Progenitor cell of endocrine pancreas (in vitro differentiated cells): ENCODE data around the gene GIMAP6. TPM values are rescaled to one million over a fixed set of nuclear protein-coding genes. Genes with fewer than 3 reads are reported as not detected.
"Not testable (repeated sequence)": the region's sequence is repeated elsewhere in the genome, so short reads cannot be mapped to it uniquely, and the experiment has no call there.

Experiments used
- DNase-seq: peaks from one replicate; pipeline ENCODE4 v3.0.0; 2021; ENCODE audit warnings: low spot score; ENCODE audit not compliant: unreplicated experiment
- H3K27ac Mint-ChIP-seq: 2 replicates; pipeline ENCODE4 v1.8.0; 2021; ENCODE audit warnings: mild to moderate bottlenecking, moderate library complexity, mixed read lengths
- H3K27me3 Mint-ChIP-seq: 2 replicates; pipeline ENCODE4 v1.8.0; 2021; ENCODE audit warnings: mixed read lengths
- H3K36me3 Mint-ChIP-seq: 2 replicates; pipeline ENCODE4 v1.8.0; 2022; ENCODE audit warnings: mixed read lengths; ENCODE audit not compliant: insufficient read depth
- H3K4me1 Mint-ChIP-seq: 2 replicates; pipeline ENCODE4 v1.8.0; 2021; ENCODE audit warnings: low read depth, mixed read lengths
- H3K4me3 Mint-ChIP-seq: 2 replicates; pipeline ENCODE4 v1.8.0; 2021; ENCODE audit warnings: low read depth, mild to moderate bottlenecking, moderate library complexity, mixed read lengths
- H3K9me3 Mint-ChIP-seq: 2 replicates; pipeline ENCODE4 v1.8.0; 2021; ENCODE audit warnings: low read depth, mixed read lengths
- long read RNA-seq: library from polyadenylated mRNA; unstranded; transcript quantifications from one replicate; pipeline ENCODE4 v2.0.0, GENCODE V29; 2020
- total RNA-seq: library from RNA; stranded (reverse); gene quantifications from 2 replicates; pipeline ENCODE4 v1.2.1, GENCODE V29; 2021
- TF ChIP-seq, protein P1 (sequence below): fragments of 200-600 bp; sonication (generic); IDR thresholded peaks from one replicate; pipeline ENCODE4 v1.5.0; 2021; ENCODE audit warnings: antibody characterized with exemption, mild to moderate bottlenecking; ENCODE audit not compliant: unreplicated experiment

Gene GIMAP6
- total RNA-seq: not detected in 2 replicates
- long read RNA-seq: 0 reads

- Mint-ChIP-seq H3K36me3 (no peaks in the 10 kb centered on the region), H3K4me3 (no peak within 1 kb of the TSS), H3K4me1 (no peaks in the 10 kb centered on the region), H3K9me3 (peaks cover 9% of the 10 kb centered on the region), H3K27me3 (no peaks in the 10 kb centered on the region), H3K27ac (no peak within 1 kb of the TSS)
- DNase-seq: no peak
- TF ChIP-seq, protein P1, sequence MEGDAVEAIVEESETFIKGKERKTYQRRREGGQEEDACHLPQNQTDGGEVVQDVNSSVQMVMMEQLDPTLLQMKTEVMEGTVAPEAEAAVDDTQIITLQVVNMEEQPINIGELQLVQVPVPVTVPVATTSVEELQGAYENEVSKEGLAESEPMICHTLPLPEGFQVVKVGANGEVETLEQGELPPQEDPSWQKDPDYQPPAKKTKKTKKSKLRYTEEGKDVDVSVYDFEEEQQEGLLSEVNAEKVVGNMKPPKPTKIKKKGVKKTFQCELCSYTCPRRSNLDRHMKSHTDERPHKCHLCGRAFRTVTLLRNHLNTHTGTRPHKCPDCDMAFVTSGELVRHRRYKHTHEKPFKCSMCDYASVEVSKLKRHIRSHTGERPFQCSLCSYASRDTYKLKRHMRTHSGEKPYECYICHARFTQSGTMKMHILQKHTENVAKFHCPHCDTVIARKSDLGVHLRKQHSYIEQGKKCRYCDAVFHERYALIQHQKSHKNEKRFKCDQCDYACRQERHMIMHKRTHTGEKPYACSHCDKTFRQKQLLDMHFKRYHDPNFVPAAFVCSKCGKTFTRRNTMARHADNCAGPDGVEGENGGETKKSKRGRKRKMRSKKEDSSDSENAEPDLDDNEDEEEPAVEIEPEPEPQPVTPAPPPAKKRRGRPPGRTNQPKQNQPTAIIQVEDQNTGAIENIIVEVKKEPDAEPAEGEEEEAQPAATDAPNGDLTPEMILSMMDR: no peak
Measured at GRCh38 chr7:150631866-150632864, at the start of gene GIMAP6. Gene GIMAP6, minus strand, starts transcription at chr7:150632385. Its CDS starts 2,243 bp downstream, at chr7:150630142.

DNA sequence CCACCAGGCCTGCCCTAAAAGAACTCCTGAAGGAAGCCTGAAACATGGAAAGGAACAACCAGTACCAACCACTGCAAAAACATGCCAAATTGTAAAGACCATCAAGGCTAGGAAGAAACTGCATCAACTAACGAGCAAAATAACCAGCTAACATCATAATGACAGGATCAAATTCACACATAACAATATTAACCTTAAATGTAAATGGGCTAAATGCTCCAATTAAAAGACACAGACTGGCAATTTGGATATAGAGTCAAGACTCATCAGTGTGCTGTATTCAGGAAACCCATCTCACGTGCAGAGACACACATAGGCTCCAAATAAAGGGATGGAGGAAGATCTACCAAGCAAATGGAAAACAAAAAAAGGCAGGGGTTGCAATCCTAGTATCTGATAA lies 48.2 kb upstream of the GIMAP6 start:
- H3K27ac Mint-ChIP-seq, H3K36me3 Mint-ChIP-seq, H3K27me3 Mint-ChIP-seq, DNase-seq, H3K4me1 Mint-ChIP-seq, H3K4me3 Mint-ChIP-seq: not testable (repeated sequence)
- peaks cover 17% of the 10 kb centered on the region for H3K9me3 Mint-ChIP-seq

DNA sequence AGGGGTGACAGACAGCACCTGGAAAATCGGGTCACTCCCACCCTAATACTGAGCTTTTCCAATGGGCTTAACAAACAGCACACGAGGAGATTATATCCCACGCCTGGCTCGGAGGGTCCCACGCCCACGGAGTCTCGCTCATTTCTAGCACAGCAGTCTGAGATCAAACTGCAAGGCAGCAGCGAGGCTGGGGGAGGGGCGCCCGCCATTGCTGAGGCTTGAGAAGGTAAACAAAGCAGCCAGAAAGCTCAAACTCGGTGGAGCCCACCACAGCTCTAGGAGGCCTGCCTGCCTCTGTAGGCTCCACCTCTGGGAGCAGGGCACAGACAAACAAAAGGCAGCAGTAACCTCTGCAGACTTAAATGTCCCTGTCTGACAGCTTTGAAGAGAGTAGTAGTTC lies 46.4 kb upstream of the GIMAP6 start:
- not testable (repeated sequence) for H3K27ac Mint-ChIP-seq, DNase-seq, H3K4me3 Mint-ChIP-seq, H3K4me1 Mint-ChIP-seq, H3K36me3 Mint-ChIP-seq, H3K27me3 Mint-ChIP-seq
- H3K9me3 Mint-ChIP-seq: peaks cover 17% of the 10 kb centered on the region

DNA sequence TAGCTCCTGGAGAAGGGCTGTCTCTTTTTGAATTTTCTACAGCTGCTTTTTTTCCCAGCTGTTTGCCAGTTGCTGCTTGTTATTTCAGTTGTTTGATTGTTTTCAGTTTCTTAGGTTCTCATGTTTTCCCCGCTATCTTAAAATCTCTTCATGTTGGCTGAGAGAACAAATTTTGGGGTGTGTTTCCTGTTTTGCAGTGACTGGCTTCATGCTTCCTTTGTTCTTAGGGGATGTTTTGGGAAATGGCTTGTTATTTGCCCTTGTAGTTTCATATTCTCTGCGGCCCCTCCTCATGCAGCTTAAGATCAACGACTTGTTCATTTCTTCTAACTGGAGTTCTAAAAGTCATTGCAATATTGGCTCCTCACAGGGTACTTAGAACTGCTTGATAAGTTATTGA lies 44.7 kb upstream of the GIMAP6 start:
- peaks cover 20% of the 10 kb centered on the region for H3K9me3 Mint-ChIP-seq
- not testable (repeated sequence) for DNase-seq, H3K36me3 Mint-ChIP-seq, H3K27me3 Mint-ChIP-seq, H3K4me1 Mint-ChIP-seq, H3K4me3 Mint-ChIP-seq, H3K27ac Mint-ChIP-seq

DNA sequence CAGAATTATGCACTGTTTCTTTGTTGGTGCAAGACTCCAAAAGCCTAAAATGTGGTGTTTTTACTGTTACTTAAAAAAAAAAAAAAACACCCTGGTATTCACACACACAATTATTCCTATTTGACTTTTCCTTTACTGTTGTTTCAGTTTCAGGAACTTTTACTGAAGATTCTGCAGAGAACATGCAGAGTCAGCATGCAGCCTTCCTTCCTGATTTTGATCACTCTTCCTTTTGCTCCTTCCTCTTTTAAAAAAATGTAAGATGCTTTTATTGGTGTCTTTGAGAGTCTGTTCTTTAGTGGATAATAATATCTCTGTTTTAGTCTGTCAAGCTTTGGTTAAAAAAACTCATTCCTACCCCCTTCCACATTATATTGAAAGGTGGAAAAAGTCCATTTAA lies 44.1 kb upstream of the GIMAP6 start:
- not testable (repeated sequence) for H3K27me3 Mint-ChIP-seq, H3K4me1 Mint-ChIP-seq
- H3K9me3 Mint-ChIP-seq: peaks cover 20% of the 10 kb centered on the region

DNA sequence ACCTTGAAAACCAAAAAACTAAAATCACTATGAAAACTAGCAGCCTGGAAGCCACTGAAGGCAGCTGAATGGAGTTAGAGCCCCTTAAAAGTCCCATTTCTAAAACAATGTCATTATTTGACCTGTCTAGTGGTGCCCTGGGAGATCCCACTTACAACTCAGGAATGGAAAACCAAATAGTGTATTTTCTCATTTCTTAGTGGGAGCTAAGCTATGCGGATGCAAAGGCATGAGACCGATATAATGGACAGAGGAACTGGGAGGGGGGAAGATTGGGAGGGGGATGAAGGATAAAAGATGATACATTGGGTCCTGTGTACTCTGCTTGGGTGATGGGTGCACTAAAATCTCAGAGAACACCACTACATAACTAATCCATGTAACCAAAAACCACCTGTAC lies 43.5 kb upstream of the GIMAP6 start:
- no peak overlapping the region for H3K4me3 Mint-ChIP-seq
- no peaks in the 10 kb centered on the region for H3K4me1 Mint-ChIP-seq
- H3K36me3 Mint-ChIP-seq: no peaks in the 10 kb centered on the region
- H3K27me3 Mint-ChIP-seq: no peaks in the 10 kb centered on the region
- DNase-seq: no peak
- H3K27ac Mint-ChIP-seq: no peak overlapping the region
- peaks cover 17% of the 10 kb centered on the region for H3K9me3 Mint-ChIP-seq
- TF ChIP-seq, protein P1: no peak

More for the DNA sequence above, 44.1 kb upstream of the GIMAP6 start:
- H3K36me3 Mint-ChIP-seq, DNase-seq, H3K4me3 Mint-ChIP-seq, H3K27ac Mint-ChIP-seq: not testable (repeated sequence)

GRCh38 chr7:150671798-150672585 lies 39.8 kb upstream of the GIMAP6 start:
- not testable (repeated sequence) for DNase-seq, H3K27ac Mint-ChIP-seq, H3K27me3 Mint-ChIP-seq, H3K4me3 Mint-ChIP-seq, H3K4me1 Mint-ChIP-seq, H3K36me3 Mint-ChIP-seq
- H3K9me3 Mint-ChIP-seq: peaks cover 13% of the 10 kb centered on the region
